ENCODE results near the gene VTCN1. TPM values are rescaled to one million over a fixed set of nuclear protein-coding genes. Genes with fewer than 3 reads are reported as not detected.

VTCN1 gene
- total RNA-seq, 1 experiment from 2014 or later = not detected

DNA sequence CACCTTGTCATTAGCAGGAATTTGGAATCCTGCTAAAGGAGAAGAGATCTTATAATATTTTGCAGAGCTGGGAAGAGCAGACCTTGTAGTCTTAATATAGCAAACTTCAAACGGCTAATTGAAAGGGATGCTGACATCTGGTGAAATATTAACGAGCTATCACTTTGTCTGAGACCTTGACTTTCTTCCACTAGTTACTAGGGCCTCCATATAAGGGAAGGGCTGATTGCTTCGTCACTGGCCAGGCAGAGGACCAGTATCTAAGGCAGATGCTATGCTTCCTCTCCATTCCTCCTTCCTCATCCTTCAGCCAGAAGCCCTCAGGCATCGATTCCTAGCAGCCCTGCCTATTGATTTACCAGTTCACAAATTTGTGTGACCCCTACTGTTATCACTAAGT is 6.0 kb upstream of the VTCN1 start (continued):
- TF ChIP-seq, protein P1, sequence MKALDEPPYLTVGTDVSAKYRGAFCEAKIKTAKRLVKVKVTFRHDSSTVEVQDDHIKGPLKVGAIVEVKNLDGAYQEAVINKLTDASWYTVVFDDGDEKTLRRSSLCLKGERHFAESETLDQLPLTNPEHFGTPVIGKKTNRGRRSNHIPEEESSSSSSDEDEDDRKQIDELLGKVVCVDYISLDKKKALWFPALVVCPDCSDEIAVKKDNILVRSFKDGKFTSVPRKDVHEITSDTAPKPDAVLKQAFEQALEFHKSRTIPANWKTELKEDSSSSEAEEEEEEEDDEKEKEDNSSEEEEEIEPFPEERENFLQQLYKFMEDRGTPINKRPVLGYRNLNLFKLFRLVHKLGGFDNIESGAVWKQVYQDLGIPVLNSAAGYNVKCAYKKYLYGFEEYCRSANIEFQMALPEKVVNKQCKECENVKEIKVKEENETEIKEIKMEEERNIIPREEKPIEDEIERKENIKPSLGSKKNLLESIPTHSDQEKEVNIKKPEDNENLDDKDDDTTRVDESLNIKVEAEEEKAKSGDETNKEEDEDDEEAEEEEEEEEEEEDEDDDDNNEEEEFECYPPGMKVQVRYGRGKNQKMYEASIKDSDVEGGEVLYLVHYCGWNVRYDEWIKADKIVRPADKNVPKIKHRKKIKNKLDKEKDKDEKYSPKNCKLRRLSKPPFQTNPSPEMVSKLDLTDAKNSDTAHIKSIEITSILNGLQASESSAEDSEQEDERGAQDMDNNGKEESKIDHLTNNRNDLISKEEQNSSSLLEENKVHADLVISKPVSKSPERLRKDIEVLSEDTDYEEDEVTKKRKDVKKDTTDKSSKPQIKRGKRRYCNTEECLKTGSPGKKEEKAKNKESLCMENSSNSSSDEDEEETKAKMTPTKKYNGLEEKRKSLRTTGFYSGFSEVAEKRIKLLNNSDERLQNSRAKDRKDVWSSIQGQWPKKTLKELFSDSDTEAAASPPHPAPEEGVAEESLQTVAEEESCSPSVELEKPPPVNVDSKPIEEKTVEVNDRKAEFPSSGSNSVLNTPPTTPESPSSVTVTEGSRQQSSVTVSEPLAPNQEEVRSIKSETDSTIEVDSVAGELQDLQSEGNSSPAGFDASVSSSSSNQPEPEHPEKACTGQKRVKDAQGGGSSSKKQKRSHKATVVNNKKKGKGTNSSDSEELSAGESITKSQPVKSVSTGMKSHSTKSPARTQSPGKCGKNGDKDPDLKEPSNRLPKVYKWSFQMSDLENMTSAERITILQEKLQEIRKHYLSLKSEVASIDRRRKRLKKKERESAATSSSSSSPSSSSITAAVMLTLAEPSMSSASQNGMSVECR (CRISPR knock-in tag; IDR thresholded peaks at IDR 0.05; ENCODE audit: borderline replicate concordance) = no peak
- TF ChIP-seq, protein P2, sequence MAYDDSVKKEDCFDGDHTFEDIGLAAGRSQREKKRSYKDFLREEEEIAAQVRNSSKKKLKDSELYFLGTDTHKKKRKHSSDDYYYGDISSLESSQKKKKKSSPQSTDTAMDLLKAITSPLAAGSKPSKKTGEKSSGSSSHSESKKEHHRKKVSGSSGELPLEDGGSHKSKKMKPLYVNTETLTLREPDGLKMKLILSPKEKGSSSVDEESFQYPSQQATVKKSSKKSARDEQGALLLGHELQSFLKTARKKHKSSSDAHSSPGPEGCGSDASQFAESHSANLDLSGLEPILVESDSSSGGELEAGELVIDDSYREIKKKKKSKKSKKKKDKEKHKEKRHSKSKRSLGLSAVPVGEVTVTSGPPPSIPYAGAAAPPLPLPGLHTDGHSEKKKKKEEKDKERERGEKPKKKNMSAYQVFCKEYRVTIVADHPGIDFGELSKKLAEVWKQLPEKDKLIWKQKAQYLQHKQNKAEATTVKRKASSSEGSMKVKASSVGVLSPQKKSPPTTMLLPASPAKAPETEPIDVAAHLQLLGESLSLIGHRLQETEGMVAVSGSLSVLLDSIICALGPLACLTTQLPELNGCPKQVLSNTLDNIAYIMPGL (CRISPR knock-in tag; IDR thresholded peaks at IDR 0.05) = no peak
- TF ChIP-seq, protein P3, sequence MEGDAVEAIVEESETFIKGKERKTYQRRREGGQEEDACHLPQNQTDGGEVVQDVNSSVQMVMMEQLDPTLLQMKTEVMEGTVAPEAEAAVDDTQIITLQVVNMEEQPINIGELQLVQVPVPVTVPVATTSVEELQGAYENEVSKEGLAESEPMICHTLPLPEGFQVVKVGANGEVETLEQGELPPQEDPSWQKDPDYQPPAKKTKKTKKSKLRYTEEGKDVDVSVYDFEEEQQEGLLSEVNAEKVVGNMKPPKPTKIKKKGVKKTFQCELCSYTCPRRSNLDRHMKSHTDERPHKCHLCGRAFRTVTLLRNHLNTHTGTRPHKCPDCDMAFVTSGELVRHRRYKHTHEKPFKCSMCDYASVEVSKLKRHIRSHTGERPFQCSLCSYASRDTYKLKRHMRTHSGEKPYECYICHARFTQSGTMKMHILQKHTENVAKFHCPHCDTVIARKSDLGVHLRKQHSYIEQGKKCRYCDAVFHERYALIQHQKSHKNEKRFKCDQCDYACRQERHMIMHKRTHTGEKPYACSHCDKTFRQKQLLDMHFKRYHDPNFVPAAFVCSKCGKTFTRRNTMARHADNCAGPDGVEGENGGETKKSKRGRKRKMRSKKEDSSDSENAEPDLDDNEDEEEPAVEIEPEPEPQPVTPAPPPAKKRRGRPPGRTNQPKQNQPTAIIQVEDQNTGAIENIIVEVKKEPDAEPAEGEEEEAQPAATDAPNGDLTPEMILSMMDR (IDR thresholded peaks at IDR 0.05) = no peak
- TF ChIP-seq, protein P4, sequence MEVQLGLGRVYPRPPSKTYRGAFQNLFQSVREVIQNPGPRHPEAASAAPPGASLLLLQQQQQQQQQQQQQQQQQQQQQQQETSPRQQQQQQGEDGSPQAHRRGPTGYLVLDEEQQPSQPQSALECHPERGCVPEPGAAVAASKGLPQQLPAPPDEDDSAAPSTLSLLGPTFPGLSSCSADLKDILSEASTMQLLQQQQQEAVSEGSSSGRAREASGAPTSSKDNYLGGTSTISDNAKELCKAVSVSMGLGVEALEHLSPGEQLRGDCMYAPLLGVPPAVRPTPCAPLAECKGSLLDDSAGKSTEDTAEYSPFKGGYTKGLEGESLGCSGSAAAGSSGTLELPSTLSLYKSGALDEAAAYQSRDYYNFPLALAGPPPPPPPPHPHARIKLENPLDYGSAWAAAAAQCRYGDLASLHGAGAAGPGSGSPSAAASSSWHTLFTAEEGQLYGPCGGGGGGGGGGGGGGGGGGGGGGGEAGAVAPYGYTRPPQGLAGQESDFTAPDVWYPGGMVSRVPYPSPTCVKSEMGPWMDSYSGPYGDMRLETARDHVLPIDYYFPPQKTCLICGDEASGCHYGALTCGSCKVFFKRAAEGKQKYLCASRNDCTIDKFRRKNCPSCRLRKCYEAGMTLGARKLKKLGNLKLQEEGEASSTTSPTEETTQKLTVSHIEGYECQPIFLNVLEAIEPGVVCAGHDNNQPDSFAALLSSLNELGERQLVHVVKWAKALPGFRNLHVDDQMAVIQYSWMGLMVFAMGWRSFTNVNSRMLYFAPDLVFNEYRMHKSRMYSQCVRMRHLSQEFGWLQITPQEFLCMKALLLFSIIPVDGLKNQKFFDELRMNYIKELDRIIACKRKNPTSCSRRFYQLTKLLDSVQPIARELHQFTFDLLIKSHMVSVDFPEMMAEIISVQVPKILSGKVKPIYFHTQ (CRISPR knock-in tag; IDR thresholded peaks at IDR 0.05) = no peak
- TF ChIP-seq GABPB1 (CRISPR knock-in tag; IDR thresholded peaks at IDR 0.05) (no peak), ZNF423 (CRISPR knock-in tag; IDR thresholded peaks at IDR 0.05) (no peak), ZNF671 (CRISPR knock-in tag; IDR thresholded peaks at IDR 0.05) (no peak), ZNF138 (CRISPR knock-in tag; conservative IDR thresholded peaks at IDR 0.05) (no peak), FOXJ3 (CRISPR knock-in tag; IDR thresholded peaks at IDR 0.05; ENCODE audit: borderline replicate concordance) (no peak)
- TF ChIP-seq, protein P5, sequence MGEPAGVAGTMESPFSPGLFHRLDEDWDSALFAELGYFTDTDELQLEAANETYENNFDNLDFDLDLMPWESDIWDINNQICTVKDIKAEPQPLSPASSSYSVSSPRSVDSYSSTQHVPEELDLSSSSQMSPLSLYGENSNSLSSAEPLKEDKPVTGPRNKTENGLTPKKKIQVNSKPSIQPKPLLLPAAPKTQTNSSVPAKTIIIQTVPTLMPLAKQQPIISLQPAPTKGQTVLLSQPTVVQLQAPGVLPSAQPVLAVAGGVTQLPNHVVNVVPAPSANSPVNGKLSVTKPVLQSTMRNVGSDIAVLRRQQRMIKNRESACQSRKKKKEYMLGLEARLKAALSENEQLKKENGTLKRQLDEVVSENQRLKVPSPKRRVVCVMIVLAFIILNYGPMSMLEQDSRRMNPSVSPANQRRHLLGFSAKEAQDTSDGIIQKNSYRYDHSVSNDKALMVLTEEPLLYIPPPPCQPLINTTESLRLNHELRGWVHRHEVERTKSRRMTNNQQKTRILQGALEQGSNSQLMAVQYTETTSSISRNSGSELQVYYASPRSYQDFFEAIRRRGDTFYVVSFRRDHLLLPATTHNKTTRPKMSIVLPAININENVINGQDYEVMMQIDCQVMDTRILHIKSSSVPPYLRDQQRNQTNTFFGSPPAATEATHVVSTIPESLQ (CRISPR knock-in tag; IDR thresholded peaks at IDR 0.05) = no peak
- TF ChIP-seq, protein P6, sequence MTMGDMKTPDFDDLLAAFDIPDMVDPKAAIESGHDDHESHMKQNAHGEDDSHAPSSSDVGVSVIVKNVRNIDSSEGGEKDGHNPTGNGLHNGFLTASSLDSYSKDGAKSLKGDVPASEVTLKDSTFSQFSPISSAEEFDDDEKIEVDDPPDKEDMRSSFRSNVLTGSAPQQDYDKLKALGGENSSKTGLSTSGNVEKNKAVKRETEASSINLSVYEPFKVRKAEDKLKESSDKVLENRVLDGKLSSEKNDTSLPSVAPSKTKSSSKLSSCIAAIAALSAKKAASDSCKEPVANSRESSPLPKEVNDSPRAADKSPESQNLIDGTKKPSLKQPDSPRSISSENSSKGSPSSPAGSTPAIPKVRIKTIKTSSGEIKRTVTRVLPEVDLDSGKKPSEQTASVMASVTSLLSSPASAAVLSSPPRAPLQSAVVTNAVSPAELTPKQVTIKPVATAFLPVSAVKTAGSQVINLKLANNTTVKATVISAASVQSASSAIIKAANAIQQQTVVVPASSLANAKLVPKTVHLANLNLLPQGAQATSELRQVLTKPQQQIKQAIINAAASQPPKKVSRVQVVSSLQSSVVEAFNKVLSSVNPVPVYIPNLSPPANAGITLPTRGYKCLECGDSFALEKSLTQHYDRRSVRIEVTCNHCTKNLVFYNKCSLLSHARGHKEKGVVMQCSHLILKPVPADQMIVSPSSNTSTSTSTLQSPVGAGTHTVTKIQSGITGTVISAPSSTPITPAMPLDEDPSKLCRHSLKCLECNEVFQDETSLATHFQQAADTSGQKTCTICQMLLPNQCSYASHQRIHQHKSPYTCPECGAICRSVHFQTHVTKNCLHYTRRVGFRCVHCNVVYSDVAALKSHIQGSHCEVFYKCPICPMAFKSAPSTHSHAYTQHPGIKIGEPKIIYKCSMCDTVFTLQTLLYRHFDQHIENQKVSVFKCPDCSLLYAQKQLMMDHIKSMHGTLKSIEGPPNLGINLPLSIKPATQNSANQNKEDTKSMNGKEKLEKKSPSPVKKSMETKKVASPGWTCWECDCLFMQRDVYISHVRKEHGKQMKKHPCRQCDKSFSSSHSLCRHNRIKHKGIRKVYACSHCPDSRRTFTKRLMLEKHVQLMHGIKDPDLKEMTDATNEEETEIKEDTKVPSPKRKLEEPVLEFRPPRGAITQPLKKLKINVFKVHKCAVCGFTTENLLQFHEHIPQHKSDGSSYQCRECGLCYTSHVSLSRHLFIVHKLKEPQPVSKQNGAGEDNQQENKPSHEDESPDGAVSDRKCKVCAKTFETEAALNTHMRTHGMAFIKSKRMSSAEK (CRISPR knock-in tag; IDR thresholded peaks at IDR 0.05; ENCODE audit: borderline replicate concordance) = no peak
- TF ChIP-seq, protein P7, sequence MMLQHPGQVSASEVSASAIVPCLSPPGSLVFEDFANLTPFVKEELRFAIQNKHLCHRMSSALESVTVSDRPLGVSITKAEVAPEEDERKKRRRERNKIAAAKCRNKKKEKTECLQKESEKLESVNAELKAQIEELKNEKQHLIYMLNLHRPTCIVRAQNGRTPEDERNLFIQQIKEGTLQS (CRISPR knock-in tag; conservative IDR thresholded peaks at IDR 0.05) = no peak

All from WTC11 (cell line).